HepG2 (cell line): ENCODE results near the gene SAC3D1. TPM values are rescaled to one million over a fixed set of nuclear protein-coding genes. Genes with fewer than 3 reads are reported as not detected.

Experiments used
- CEBPG ChIP-seq: IDR thresholded peaks from 2 replicates; pipeline ENCODE4 v1.6.1; 2016
- DMAP1 ChIP-seq: IDR thresholded peaks from 2 replicates; pipeline ENCODE4 v1.6.1; 2016
- GATAD2A ChIP-seq: IDR thresholded peaks from 2 replicates; pipeline ENCODE4 v1.6.1; 2016
- GFI1 ChIP-seq: sonication (generic); formaldehyde crosslinking; IDR thresholded peaks from 2 replicates; pipeline ENCODE4 v1.5.0; 2020; ENCODE audit warnings: missing genetic modification reagents, mild to moderate bottlenecking, borderline replicate concordance
- KDM5B ChIP-seq: sonication (generic); formaldehyde crosslinking; IDR thresholded peaks from 2 replicates; pipeline ENCODE4 v1.4.0; 2020; ENCODE audit warnings: missing genetic modification reagents, mild to moderate bottlenecking, borderline replicate concordance
- MXI1 ChIP-seq: IDR thresholded peaks from 3 replicates; pipeline ENCODE4 v1.6.1; 2012; ENCODE audit warnings: low read depth, low read length, inconsistent platforms, borderline replicate concordance
- RARG ChIP-seq: sonication (generic); formaldehyde crosslinking; IDR thresholded peaks from 2 replicates; pipeline ENCODE4 v1.4.0; 2020; ENCODE audit warnings: low read depth, mild to moderate bottlenecking, missing genetic modification reagents
- SALL1 ChIP-seq: sonication (generic); formaldehyde crosslinking; IDR thresholded peaks from 2 replicates; pipeline ENCODE4 v1.8.0; 2022; ENCODE audit warnings: mild to moderate bottlenecking, missing genetic modification reagents
- ZNF768 ChIP-seq: sonication (generic); formaldehyde crosslinking; IDR thresholded peaks from 2 replicates; pipeline ENCODE4 v1.4.0; 2020; ENCODE audit warnings: missing genetic modification reagents
- polyA plus RNA-seq, 8 experiments: library from polyadenylated mRNA; depleted of rRNA in 3 of 8; stranded (reverse) in 7 of 8; unstranded in 1 of 8; fragments of >200 nt; fragmentation: Illumina TruSeq in 4 of 8; extraction: Trizol in 4 of 8; gene quantifications; 2 replicates each; pipeline versions ENCODE4 v1.2.1 to v1.2.3, GENCODE V29; 2011 to 2016; ENCODE audit warnings: low read depth in 4 of 8, missing spikeins in 1 of 8, mixed read lengths in 1 of 8; ENCODE audit not compliant: insufficient read depth in 1 of 8
- total RNA-seq, 5 experiments: library from RNA; depleted of rRNA; stranded (reverse); fragments of >200 nt; fragmentation: Illumina TruSeq; extraction: Trizol; gene quantifications; 2 replicates each; pipeline ENCODE4 v1.2.3, GENCODE V29; 2016; ENCODE audit warnings: low read depth in 1 of 5
- TF ChIP-seq, protein P1 (sequence below): sonication (generic); formaldehyde crosslinking; IDR thresholded peaks from 2 replicates; pipeline ENCODE4 v1.5.1; 2020; ENCODE audit warnings: mild to moderate bottlenecking, missing genetic modification reagents, moderate library complexity
- TF ChIP-seq, protein P2 (sequence below): sonication (generic); formaldehyde crosslinking; IDR thresholded peaks from 2 replicates; pipeline ENCODE4 v1.5.0; 2020; ENCODE audit warnings: missing genetic modification reagents
- TF ChIP-seq, protein P3 (sequence below): sonication (generic); formaldehyde crosslinking; IDR thresholded peaks from 2 replicates; pipeline ENCODE4 v1.4.0; 2020; ENCODE audit warnings: missing genetic modification reagents
- TF ChIP-seq, protein P4 (sequence below): sonication (generic); formaldehyde crosslinking; IDR thresholded peaks from 2 replicates; pipeline ENCODE4 v1.8.0; 2022; ENCODE audit warnings: missing genetic modification reagents, mild to moderate bottlenecking, inconsistent platforms, borderline replicate concordance
- TF ChIP-seq, protein P5 (sequence below): IDR thresholded peaks from 2 replicates; pipeline ENCODE4 v1.6.1; 2012; ENCODE audit warnings: inconsistent platforms
- TF ChIP-seq, protein P6 (sequence below): IDR thresholded peaks from 2 replicates; pipeline ENCODE4 v1.6.1; 2016; ENCODE audit warnings: missing compliant biosample characterization, missing genetic modification reagents, borderline replicate concordance

Gene SAC3D1
- total and polyA plus RNA-seq, 2 of the 13 experiments (the other 11 are each of a cell fraction or from before 2014, with no cell fraction given) = 7.4 to 36.3 TPM

DNA sequence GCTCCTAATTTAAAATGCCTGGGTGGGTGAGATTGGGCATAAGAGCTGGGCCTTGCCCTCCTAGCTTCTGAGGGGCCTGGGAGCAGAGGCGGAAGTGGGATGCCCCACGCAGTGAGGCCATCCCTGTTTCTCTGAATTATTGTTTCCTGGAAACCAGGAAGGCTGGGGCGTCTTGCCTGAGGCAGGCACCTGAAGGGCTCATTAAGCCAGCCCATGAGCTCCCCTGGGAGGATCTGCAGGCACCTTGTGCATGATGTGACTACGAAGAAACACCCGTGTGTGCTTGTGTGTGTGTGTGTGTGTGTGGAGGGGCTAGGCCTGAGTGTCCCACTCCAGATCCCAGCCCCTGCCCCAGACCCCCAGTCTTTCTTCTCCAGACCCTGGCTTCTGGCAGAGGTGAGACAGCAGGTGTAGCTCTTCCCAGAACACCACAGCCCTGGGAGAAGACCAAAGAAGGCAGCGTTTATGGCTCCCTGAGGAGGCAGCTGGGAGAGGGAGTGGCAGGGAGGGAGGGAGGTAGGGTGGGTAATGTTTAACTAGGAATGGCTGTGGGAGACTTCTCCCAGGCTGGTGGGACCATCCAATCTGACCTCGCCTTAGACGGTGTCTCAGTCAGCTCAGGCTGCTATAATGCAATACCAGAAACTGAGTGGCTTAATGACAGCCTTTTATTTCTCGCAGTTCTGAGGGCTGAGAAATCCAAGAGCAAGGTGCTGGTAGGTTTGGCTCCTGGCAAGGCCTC, 42.1 kb upstream of the SAC3D1 start (continued):
- TF ChIP-seq, protein P1, sequence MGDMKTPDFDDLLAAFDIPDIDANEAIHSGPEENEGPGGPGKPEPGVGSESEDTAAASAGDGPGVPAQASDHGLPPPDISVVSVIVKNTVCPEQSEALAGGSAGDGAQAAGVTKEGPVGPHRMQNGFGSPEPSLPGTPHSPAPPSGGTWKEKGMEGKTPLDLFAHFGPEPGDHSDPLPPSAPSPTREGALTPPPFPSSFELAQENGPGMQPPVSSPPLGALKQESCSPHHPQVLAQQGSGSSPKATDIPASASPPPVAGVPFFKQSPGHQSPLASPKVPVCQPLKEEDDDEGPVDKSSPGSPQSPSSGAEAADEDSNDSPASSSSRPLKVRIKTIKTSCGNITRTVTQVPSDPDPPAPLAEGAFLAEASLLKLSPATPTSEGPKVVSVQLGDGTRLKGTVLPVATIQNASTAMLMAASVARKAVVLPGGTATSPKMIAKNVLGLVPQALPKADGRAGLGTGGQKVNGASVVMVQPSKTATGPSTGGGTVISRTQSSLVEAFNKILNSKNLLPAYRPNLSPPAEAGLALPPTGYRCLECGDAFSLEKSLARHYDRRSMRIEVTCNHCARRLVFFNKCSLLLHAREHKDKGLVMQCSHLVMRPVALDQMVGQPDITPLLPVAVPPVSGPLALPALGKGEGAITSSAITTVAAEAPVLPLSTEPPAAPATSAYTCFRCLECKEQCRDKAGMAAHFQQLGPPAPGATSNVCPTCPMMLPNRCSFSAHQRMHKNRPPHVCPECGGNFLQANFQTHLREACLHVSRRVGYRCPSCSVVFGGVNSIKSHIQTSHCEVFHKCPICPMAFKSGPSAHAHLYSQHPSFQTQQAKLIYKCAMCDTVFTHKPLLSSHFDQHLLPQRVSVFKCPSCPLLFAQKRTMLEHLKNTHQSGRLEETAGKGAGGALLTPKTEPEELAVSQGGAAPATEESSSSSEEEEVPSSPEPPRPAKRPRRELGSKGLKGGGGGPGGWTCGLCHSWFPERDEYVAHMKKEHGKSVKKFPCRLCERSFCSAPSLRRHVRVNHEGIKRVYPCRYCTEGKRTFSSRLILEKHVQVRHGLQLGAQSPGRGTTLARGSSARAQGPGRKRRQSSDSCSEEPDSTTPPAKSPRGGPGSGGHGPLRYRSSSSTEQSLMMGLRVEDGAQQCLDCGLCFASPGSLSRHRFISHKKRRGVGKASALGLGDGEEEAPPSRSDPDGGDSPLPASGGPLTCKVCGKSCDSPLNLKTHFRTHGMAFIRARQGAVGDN (CRISPR knock-in tag) = peak; percentile 60
- peak; percentile 77; the same call in 1 of the 2 replicates for TF ChIP-seq KDM5B
- TF ChIP-seq, protein P2, sequence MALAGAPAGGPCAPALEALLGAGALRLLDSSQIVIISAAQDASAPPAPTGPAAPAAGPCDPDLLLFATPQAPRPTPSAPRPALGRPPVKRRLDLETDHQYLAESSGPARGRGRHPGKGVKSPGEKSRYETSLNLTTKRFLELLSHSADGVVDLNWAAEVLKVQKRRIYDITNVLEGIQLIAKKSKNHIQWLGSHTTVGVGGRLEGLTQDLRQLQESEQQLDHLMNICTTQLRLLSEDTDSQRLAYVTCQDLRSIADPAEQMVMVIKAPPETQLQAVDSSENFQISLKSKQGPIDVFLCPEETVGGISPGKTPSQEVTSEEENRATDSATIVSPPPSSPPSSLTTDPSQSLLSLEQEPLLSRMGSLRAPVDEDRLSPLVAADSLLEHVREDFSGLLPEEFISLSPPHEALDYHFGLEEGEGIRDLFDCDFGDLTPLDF (CRISPR knock-in tag) = no peak
- TF ChIP-seq GFI1 (CRISPR knock-in tag) = 0 out of 2 replicates have a peak, but pooled peaks have one; percentile 23
- peak; percentile 28; the same call in 1 of the 2 replicates for TF ChIP-seq GATAD2A (CRISPR knock-in tag)
- TF ChIP-seq SALL1 = peak; percentile 38; the same call in 1 of the 2 replicates
- TF ChIP-seq RARG (CRISPR knock-in tag) = no peak
- peak; percentile 29; the same call in 1 of the 2 replicates for TF ChIP-seq ZNF768 (CRISPR knock-in tag)
- TF ChIP-seq CEBPG (CRISPR knock-in tag) = peak; percentile 38; the same call in 1 of the 2 replicates
- TF ChIP-seq, protein P3, sequence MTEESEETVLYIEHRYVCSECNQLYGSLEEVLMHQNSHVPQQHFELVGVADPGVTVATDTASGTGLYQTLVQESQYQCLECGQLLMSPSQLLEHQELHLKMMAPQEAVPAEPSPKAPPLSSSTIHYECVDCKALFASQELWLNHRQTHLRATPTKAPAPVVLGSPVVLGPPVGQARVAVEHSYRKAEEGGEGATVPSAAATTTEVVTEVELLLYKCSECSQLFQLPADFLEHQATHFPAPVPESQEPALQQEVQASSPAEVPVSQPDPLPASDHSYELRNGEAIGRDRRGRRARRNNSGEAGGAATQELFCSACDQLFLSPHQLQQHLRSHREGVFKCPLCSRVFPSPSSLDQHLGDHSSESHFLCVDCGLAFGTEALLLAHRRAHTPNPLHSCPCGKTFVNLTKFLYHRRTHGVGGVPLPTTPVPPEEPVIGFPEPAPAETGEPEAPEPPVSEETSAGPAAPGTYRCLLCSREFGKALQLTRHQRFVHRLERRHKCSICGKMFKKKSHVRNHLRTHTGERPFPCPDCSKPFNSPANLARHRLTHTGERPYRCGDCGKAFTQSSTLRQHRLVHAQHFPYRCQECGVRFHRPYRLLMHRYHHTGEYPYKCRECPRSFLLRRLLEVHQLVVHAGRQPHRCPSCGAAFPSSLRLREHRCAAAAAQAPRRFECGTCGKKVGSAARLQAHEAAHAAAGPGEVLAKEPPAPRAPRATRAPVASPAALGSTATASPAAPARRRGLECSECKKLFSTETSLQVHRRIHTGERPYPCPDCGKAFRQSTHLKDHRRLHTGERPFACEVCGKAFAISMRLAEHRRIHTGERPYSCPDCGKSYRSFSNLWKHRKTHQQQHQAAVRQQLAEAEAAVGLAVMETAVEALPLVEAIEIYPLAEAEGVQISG (CRISPR knock-in tag) = peak; percentile 30; the same call in 1 of the 2 replicates
- 0 out of 2 replicates have a peak, but pooled peaks have one; percentile 7 for TF ChIP-seq DMAP1
- TF ChIP-seq, protein P4, sequence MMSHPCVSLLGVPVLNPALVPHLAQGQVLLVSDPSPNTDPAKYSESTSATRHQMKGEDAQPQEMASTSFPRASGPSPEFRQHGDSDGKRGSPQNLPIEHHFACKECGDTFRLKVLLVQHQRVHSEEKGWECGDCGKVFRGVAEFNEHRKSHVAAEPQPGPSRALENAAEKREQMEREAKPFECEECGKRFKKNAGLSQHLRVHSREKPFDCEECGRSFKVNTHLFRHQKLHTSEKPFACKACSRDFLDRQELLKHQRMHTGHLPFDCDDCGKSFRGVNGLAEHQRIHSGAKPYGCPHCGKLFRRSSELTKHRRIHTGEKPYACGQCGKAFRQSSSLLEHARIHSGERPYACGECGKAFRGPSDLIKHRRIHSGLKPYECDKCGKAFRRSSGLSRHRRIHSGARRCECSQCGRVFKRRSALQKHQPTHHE = 0 out of 2 replicates have a peak, but pooled peaks have one; percentile 59
- peak; percentile 11; the same call in 1 of the 3 replicates for TF ChIP-seq MXI1
- TF ChIP-seq, protein P5, sequence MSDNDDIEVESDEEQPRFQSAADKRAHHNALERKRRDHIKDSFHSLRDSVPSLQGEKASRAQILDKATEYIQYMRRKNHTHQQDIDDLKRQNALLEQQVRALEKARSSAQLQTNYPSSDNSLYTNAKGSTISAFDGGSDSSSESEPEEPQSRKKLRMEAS = 0 out of 2 replicates have a peak, but pooled peaks have one; percentile 12
- TF ChIP-seq, protein P6, sequence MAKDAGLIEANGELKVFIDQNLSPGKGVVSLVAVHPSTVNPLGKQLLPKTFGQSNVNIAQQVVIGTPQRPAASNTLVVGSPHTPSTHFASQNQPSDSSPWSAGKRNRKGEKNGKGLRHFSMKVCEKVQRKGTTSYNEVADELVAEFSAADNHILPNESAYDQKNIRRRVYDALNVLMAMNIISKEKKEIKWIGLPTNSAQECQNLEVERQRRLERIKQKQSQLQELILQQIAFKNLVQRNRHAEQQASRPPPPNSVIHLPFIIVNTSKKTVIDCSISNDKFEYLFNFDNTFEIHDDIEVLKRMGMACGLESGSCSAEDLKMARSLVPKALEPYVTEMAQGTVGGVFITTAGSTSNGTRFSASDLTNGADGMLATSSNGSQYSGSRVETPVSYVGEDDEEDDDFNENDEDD (CRISPR knock-in tag) = peak; percentile 2; the same call in 1 of the 2 replicates
